DLD1 (cell line): ENCODE results near the gene SH3BGRL3.
"Not testable (repeated sequence)": the region's sequence is repeated elsewhere in the genome, so short reads cannot be mapped to it uniquely, and the experiment has no call there.

Experiments
- in situ Hi-C: cut with HindIII; loops from 2 replicates; pipeline ENCODE4 v1.10.0; 2017; ENCODE audit warnings: low sequenced_read_pairs

Gene SH3BGRL3

DNA sequence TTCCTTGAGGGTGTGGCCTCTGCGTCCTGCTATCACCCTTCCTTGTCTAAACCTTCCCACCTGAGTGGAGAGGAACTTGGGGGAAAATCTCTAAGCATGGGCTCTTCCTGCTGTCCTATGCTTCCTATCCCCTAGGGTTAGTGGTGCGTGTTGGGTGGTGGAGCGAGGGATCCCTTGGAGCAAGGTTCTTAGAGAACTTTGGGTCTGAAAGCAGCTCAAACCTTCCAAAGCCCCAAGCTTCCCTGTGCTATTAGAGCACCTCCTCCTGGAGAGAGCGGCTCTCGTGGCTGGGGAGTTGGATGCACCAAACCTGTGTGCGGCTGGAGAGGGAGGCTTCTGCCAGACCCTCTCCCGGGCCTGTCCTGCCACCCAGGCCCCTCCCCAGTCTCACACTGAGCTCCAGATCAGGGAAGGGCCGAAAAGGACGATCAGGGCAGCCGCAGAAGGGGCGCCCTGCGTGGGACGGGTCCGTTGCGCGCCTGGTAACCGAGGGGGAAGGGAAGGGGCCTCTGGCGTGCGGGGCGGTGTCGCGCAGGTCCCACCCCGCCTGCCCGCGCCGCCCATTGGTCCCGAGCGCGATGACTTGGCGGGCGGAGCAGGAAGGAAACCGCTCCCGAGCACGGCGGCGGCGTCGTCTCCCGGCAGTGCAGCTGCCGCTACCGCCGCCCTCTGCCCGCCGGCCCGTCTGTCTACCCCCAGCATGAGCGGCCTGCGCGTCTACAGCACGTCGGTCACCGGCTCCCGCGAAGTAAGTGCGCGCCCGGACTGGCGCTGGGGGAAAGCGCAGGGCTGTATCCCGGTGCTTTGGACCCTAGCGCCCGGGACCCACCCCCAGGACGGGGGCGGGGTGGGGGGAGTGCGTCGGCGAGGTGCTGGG is at the start of gene SH3BGRL3:
TSS of gene SH3BGRL3 (plus strand) at position 631 of the 877 bp plus-strand sequence. CDS start at position 701, 70 bp downstream.
- in situ Hi-C loops: loop anchor here (5.0 kb wide), 1 partner anchor 63 kb away; no protein-coding TSS in a partner anchor

DNA sequence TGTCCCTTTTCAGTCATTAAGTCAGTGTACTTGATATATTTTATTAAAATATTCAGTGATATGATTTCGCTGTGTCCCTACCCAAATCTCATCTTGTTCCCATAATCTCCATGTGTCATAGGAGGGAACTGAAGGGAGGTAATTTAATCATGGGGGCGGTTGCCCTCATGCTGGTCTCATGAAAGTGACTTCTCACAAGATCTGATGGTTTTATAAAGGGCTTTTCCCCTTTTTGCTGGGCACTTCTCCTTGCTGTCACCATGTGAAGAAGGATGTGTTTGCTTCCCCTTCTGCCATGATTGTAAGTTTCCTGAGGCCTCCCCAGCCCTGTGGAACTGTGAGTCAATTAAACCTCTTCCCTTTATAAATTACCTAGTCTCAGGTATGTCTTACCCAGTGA is 49.2 kb upstream of the SH3BGRL3 start:
- in situ Hi-C loops: not testable (repeated sequence)

DNA sequence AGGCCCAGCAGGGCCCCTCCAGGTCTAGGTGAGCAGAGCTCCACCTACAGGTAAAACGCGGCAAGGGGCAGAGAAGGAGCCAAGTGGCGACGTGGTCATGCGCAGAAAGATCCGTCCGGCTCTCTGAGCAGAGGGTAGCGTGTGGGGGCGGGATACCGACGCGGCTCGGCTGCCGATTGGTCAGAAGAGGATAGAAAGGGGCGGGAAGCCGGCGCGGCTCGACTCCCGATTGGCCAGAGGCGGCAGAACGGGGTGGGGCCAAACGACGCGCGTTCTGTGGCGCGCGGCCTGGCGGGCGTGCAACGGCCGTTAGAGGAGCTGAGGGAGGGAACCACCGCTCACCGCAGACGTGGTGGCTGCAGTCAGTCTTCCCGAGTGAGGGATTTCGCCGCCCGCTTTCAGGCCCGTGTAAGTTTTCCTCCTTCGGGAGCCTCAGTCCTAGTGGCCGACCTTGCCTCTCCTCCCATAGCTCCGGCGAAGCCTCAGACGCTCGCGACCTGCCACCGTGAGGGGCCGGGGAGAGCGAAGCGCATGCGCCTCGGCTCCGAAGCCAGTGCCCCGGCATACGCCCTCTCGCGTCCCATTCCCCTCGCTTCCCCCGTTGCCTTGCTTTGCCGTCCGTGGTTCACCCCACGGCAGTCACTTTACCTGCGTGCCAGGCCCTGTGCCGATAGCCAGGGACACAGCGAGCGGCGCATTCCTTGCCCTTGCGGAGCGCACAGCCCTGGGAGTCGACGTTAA is 45.8 kb upstream of the SH3BGRL3 start, which contains the start of gene CEP85:
TSS of gene CEP85 (plus strand) at position 298 of the 741 bp plus-strand sequence. CDS start 5,584 bp downstream, outside the sequence.
- in situ Hi-C loops: no loop called here

DNA sequence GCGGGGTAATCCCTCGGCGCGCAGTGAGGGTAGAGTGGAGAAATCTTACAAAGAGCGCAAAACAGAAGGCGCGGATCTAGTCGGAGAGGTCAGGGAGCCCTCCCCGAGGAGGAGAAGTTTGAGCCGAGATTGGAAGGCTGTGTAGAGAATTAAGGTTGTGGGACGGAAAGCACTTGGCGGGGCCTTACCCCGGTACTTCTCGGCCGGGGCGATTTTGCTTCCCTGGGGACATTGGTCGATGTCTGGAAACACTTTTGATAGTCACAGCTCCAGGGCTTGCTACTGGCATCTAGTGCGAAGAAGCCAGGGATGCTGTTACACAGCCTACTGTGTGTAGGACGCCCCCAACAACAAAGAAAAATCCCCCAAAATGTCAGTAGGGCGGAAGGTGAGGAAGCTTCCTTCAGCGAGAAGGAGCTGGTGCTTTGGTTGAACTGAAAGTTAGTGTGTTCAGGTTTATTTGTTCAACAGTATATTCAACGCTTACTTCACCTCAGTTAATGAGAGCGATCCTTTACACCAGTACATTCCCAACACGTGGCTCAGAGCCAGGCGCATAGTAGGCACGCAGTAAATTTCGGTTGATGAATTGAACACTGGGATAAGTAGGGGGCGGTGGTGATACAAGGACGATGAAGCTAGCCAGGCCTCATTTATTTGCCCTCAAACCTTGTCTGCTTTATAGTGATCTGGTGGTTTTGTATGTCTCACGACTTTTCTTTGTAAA is 45.1 kb upstream of the SH3BGRL3 start:
- in situ Hi-C loops: loop anchor here (5.0 kb wide), 1 partner anchor 68 kb away; the partner anchor contains the start of genes C1orf232 and ZNF593

DNA sequence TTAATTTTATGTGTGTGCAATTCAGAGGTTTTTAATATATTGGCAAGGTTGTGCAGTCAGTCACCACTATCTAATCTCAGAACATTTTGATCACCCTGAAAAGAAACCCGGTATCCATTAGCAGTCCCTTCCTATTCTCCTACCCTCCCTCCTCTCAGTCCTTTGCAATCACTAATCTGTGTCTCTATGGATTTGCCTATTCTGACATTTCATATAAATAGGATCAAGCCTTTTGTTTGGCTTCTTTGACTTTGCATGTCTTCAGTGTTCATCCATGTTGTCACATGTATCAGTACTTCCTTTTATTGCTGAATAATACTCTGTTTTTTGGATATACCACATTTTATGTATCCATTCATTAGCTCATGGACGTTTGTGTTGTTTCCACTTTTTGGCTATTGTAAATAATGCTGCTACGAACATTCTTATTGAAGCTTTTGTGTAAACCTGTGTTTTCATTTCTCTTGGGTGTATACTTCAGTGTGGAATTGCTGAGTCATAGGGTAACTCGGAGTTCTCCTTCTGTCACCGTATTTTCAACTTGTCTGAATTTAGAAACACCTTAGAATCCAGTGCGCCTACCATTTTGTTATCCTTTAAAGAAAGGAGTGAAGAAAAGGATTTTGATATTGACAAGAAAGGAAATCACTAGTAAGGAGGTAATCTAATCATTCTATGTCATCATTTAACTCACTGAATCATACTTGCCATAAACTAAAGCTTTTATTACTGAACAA is 42.5 kb upstream of the SH3BGRL3 start:
- in situ Hi-C loops: loop anchor here (5.0 kb wide), 1 partner anchor 70 kb away; the partner anchor contains the start of genes C1orf232 and ZNF593

DNA sequence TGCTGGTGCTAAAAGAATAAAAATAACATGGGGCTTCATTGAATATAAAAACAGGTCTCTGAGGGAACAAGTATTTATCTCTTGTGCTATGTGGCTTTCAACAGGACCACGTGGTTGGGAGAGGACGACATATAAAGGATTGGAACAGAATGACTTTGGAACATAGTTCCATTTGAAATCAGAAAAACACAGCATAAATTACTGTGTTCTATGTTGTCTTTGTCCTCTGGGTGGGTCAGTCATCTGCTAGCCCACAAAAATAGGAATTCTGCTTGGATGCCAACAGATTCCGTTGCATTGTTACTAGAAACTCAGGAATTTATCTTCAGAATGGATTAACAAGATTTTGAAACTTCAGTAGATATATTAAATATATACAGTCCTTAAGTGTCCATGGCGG is 40.0 kb upstream of the SH3BGRL3 start:
- in situ Hi-C loops: loop anchor here (5.0 kb wide), 1 partner anchor 73 kb away; the partner anchor contains the start of genes C1orf232 and ZNF593

DNA sequence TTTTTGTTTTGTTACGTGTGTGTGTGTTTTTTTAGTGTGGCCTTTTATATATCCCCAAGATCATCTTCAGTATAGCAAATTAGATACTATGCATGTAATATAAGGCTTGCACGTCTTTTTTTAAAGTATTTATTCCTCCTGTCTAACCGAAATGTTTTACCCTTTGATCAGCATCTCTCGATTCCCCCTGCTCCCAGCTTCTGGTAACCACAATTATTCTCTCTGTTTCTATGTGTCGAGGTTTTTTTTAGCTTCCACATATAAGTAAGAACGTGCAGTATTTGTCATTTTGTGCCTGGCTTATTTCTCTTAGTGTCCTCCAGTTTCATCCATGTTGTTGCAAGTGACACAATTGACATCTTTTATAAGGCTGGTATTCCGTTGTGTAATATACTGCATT is 27.2 kb upstream of the SH3BGRL3 start:
- in situ Hi-C loops: no loop called here

DNA sequence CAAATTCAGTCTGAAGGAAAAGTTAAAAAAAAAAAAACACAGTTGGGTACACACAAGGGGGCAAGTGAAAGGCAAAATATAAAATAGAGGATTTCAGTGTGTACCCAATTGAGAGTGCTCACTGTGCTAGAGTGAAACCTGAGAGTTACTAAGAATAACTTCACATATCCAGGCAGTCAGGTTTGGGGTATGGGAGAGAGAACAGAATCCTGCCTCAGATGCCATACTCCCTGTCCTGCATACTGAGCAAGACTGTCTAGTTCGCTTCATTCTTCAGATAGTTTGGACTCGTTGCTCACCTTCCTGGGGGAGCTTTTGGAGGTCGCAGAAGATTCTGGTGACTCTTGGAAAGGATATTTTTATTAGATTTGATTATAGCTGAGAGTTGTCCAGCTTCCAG is 25.5 kb upstream of the SH3BGRL3 start:
- in situ Hi-C loops: no loop called here

DNA sequence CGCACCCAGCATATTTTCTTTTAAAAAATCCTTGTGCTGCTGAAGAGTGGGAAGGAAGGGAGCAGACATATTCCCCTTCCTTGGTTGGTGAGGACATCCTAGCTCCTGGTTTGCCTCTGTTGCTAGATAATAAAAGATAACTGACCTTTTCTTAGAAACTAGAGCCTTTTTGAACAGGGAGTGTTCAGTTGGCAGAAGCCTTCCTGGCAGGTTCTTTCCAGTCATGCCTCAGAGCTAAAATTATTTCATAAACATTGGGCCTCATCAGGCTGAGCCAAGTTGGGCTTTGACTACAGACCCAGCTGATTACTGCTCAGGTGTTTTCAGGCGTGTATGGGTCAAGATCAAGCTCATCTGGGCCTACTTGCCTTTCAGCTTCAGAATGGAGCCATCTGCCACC is 22.7 kb upstream of the SH3BGRL3 start:
- in situ Hi-C loops: no loop called here

DNA sequence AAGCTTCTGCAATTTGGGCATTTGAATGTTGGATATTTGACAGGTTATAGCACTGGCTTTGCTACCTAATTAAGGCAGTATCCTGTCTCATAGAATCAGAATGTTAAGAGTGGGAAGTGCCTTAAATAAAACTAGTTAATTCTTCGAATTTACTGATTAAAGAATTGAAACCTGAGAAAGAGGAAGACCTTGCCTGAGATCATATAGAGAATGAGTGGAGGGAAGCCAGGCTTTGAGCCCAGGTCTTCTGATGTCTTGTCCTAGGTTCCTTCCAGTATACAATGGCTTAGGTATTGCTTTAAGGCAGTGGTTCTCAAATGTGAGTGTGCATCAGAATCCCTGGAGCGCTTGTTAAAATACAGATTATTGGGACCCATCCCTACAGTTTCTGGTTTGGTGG is 20.9 kb upstream of the SH3BGRL3 start:
- in situ Hi-C loops: no loop called here

DNA sequence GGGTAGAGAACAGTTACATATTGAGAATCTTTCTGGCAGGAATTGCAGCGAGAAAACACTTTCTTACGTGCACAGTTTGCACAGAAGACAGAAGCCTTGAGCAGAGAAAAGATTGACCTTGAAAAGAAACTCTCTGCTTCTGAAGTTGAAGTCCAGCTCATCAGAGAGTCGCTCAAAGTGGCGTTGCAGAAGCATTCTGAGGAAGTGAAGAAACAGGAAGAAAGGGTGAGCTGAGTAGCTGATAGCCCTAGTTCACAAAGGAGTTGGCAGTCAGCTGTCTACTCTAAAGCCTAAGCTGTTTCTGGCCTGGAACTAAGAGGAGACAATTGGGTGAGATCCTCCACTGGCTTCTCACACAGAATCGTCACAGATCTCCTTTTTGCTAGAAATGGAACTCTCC is 20.3 kb upstream of the SH3BGRL3 start:
- in situ Hi-C loops: no loop called here

DNA sequence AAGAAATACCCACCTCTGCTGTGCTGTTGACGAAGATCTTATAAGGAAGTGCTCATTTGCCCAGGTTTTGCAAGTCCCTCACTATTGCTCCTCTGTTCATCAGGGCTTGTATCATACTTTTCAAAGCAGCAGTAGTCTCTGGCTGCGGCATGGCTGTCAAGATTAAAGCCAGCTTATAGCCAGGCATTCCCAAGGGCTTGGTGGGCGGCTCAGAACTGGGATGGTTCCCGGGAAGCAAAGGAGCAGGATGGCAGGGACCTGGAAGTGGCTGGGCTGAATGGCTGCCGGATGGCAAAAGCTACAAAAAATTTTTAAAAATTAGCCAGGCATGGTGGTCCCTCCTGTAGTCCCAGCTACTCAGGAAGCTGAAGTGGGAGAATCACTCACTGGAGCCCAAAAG is 16.7 kb upstream of the SH3BGRL3 start:
- in situ Hi-C loops: no loop called here

DNA sequence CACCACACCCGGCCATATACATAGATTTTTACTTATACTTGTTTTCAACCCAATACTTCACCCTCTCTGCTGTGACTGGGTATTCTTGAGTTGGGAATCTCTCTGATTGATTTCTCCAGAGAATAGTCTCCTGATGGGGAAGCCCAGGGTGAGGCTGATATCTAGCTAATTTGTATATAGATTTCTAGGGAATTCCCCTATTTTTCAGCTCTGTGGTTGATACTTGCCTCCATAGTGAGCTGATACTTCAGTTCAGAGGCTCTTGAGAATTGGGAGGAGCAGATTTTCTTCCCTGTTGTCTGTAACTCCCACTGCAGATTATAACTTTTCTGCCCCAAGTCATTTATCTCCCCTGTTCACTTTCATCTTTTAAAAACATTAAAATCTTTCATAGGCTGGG is 14.5 kb upstream of the SH3BGRL3 start:
- in situ Hi-C loops: no loop called here

DNA sequence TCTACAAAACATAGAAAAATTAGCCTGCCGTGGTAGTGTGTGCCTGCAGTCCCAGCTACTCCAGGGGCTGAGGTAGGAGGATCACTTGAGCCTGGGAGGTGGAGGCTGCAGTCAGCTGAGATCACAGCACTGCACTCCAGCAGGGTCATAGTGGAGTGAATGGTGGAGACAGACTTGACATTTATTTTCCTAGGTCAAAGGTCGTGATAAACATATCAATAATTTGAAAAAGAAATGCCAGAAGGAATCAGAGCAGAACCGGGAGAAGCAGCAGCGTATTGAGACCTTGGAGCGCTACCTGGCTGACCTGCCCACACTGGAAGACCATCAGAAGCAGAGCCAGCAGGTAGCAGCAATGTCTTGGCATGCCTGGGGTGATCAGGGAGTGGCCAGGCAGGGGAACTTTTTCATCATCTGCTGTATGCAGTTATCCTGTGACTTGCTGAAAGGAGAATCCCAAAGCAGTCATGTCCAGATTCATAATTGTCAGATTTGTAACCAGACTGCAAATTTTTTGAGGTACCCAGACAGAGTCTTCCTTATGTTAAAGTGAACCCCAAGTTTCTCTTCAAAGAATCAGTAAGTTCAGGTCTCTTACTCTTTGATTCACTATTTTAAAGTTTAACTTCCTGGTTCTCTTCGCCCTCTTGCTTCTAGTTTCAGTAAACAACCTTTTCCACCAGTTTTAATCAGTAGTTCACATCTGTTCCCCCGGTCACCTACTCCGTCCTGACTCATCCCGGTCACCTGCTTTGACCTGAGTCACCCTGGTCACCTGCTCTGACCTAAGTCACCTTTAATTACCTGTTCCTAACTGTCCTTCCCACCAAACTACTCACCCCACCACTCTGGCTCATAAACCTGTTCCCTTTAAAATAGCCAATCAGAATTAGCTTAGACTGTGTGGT is 11.3 kb upstream of the SH3BGRL3 start:
- in situ Hi-C loops: no loop called here

DNA sequence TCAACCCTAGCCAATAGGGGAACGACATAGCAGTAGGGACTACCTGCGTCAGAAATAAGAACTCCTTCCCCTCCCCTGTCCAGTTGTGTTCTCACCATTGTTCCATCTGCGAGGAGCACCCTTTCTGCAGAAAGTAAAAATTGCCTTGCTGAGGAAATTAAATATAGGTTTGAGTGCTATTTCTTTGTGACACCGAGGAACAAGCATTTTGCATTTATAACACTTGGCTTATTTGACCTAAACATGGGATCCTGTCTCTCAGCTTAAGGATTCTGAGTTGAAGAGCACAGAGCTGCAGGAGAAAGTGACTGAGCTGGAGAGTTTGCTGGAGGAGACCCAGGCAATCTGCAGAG is 10.7 kb upstream of the SH3BGRL3 start:
- in situ Hi-C loops: no loop called here

DNA sequence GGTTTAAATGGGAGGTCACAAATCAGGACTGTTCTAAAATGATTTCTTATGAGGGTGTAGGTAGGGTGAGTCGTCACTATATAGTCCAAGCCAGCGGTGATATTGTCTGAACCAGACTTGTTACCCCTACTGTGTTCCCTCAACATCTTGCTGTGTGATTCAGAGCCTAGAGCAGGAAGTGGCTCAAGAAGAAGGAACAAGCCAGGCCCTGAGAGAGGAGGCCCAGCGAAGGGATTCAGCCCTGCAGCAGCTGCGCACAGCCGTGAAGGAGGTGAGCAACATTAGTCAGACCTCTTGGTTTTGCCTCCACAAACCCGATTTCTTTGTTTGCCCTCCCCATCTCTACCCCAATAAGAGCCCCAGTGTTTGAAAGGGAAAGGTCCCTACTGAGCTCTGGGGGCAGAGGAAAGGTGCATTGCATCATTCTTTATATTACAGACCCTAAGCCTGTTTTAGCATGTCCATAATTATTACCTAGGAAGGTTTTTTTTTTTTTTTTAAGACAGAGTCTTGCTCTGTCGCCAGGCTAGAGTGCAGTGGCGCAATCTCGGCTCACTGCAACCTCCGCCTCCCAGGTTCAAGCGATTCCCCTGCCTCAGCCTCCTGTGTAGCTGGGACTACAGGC is 5.0 kb upstream of the SH3BGRL3 start:
- in situ Hi-C loops: loop anchor here (5.0 kb wide), 1 partner anchor 67 kb away; no protein-coding TSS in a partner anchor

DNA sequence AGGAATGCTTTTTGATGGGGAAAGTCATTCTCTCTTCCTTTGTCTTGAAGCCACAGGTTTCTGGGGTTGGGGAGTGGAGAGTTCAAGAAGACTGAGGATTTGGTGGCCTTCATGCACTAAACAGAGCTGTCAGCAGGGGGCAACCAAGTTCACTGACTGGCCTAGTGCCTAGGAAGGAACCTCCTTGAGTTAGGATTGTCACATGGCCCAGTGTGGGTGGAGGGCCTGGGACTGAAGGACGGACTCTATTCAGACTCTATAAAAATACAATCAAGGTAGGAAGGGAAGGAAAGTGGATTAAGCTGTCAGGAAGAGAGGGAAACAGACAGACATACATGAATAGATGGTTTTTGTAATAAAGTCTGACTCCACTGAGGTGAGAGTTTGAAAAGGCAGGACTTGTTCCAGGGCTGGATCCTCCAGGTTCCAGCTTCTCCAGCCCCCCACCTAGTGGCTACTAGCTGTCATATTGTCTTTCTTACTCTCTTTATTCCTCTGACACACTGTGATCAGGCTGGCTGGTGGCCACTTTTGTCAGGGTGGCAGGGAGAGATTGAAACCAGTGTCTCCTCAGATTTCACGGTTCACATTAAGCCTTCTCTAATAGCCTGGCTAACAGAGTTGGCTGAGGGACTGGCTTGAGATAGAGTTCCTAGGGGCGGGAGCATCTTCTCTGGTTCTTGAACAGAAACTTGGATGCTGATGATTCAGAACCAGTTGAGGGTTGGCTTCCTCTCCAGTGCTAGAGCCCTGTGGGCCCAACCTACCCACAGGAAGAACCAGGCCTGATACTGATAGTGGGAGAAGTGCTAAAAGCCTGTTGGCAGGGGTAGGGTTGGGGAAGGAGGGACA is 4.1 kb upstream of the SH3BGRL3 start:
- in situ Hi-C loops: loop anchor here (5.0 kb wide), 1 partner anchor 66 kb away; no protein-coding TSS in a partner anchor

DNA sequence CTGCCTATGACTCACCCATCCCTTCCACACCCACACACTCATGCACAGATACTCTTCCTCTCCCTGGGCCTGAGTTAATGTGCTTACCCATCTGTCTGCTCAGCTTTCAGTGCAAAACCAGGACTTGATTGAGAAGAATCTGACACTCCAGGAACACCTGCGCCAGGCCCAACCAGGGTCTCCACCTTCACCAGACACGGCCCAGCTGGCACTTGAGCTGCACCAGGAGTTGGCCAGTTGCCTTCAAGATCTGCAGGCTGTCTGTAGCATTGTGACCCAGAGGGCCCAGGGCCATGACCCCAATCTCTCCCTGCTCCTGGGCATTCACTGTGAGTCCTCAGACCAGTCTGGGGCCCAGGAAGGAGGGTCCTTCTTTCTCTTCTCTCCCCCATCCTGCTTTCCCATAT is 3.5 kb upstream of the SH3BGRL3 start:
- in situ Hi-C loops: loop anchor here (5.0 kb wide), 1 partner anchor 66 kb away; no protein-coding TSS in a partner anchor
